SU-DHL-6 (cell line): ENCODE data around the gene IQSEC2.

Experiments
- H2AFZ ChIP-seq: fragments of 200-600 bp; sonication (generic); 2 replicates; pipeline ENCODE4 v1.6.1; 2014; ENCODE audit warnings: low read depth, mild to moderate bottlenecking, moderate library complexity, mixed read lengths, antibody characterized with exemption, low read length; ENCODE audit not compliant: severe bottlenecking
- H3F3A ChIP-seq: fragments of 200-600 bp; shearing (Covaris generic); 2 replicates; pipeline ENCODE4 v1.6.0; 2016; ENCODE audit warnings: antibody characterized with exemption, mild to moderate bottlenecking; ENCODE audit not compliant: insufficient read depth
- H3K27ac ChIP-seq: fragments of 200-600 bp; sonication (generic); 2 replicates; pipeline ENCODE4 v1.5.1; 2016; ENCODE audit warnings: low read depth, mild to moderate bottlenecking, low read length, moderate library complexity, mixed read lengths
- H3K27me3 ChIP-seq: fragments of 200-600 bp; sonication (generic), shearing (Covaris generic); 2 replicates; pipeline ENCODE4 v1.6.0; 2014; ENCODE audit warnings: mild to moderate bottlenecking, low read length
- H3K36me3 ChIP-seq: fragments of 200-600 bp; sonication (generic); 2 replicates; pipeline ENCODE4 v1.6.1; 2014; ENCODE audit warnings: mild to moderate bottlenecking, low read length, mixed read lengths
- H3K4me2 ChIP-seq: fragments of 300-600, 200-600 bp; shearing (Covaris generic), sonication (generic); 2 replicates; pipeline ENCODE4 v1.6.0; 2014; ENCODE audit warnings: low read length, low read depth, mild to moderate bottlenecking; ENCODE audit not compliant: poor library complexity, severe bottlenecking
- H3K4me3 ChIP-seq: fragments of 200-600 bp; sonication (generic); 2 replicates; pipeline ENCODE4 v1.5.1; 2014; ENCODE audit warnings: antibody characterized with exemption, low read length, mild to moderate bottlenecking, mixed read lengths; ENCODE audit not compliant: insufficient read depth, poor library complexity, severe bottlenecking
- H3K79me2 ChIP-seq: fragments of 200-600 bp; sonication (generic); 2 replicates; pipeline ENCODE4 v1.6.1; 2014; ENCODE audit warnings: mild to moderate bottlenecking, low read length, moderate library complexity; ENCODE audit not compliant: insufficient read depth
- H3K9ac ChIP-seq: fragments of 200-600 bp; sonication (generic); 2 replicates; pipeline ENCODE4 v1.7.0; 2014; ENCODE audit warnings: mild to moderate bottlenecking, low read length
- H3K9me2 ChIP-seq: fragments of 200-600 bp; sonication (generic); replicated peaks from 2 replicates; pipeline ENCODE4 v1.6.1; 2014; ENCODE audit warnings: low read length; ENCODE audit not compliant: insufficient read depth
- H3K9me3 ChIP-seq: fragments of 200-600 bp; sonication (generic); 2 replicates; pipeline ENCODE4 v1.6.1; 2014; ENCODE audit warnings: low read length, mixed read lengths; ENCODE audit not compliant: insufficient read depth
- H4K20me1 ChIP-seq: fragments of 200-600 bp; sonication (generic); 2 replicates; pipeline ENCODE4 v1.6.1; 2014; ENCODE audit warnings: low read depth, mild to moderate bottlenecking, antibody characterized with exemption, low read length, moderate library complexity, mixed read lengths
- EZH2phosphoT487 ChIP-seq: fragments of 200-600 bp; sonication (generic), shearing (Covaris generic); conservative IDR thresholded peaks from 2 replicates; pipeline ENCODE4 v1.6.1; 2018; ENCODE audit warnings: mild to moderate bottlenecking, antibody characterized with exemption, low read length, moderate library complexity, mixed read lengths
- TF ChIP-seq, protein P1 (sequence below): fragments of 200-600 bp; sonication (generic); IDR thresholded peaks from one replicate; pipeline ENCODE4 v1.5.1; 2017; ENCODE audit warnings: antibody characterized with exemption, mild to moderate bottlenecking, low read length, moderate library complexity; ENCODE audit not compliant: insufficient read depth, poor library complexity, severe bottlenecking

IQSEC2 gene

DNA sequence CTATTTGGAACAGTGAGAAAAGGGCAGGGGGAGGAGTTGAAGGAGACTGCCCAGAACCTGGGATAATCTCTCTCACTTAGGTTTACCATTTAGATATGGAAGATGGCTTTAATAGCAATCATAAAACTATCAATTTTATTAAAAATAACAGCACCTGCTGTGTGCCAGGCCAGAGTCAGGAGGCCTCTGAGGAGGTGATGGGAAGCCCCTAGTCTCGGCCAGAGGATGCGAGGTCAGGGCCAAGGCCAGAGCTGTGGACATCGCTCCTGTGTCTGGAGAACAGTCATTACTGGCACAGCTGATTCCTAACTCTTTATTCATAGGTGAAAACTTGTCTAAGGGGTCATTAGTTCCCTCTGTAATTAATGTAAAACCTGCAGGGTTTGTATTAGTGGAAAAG is 4.2 kb upstream of the IQSEC2 start:
- H3K36me3 ChIP-seq = no peaks in the 10 kb centered on the region
- no peak overlapping the region for H3K9ac ChIP-seq
- no peak overlapping the region for H3K27ac ChIP-seq

DNA sequence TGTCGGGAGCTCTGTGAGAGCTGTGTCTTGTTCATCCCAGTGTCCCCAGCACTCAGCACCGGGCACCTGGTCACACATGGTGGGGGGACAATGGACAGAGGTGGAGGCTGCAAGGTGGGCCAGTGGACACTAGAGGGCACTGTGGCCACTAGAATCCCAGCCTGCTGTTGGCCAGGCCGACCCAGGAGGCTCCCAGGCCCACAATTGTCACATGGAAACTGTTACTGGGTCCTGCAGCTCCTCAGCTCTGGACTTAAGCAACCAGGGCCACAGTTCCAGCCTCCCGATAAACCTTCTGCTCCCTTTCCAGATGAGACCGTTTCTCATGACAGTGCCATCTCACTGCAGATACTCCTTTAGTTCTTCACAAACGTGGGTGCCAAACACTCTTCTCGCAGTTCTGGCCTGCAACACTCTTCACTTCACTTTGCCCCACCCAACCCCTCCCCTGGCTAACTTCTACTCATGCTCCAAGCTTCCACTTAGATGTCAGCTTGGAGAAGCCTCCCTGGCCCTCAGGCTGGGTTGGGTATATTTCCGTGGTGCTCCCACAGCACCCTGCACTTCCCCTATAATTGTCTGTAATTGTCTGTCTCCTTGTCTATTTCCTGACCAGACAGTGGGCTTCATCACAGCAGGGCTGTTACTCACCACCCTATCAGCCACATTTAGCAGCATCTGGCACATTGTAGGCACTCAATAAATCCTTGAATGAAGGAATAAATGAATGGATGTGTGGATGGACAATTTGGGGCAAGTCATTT is 3.5 kb upstream of the IQSEC2 start:
- no peaks in the 10 kb centered on the region for H3K9me3 ChIP-seq
- H3K9me2 ChIP-seq = no peaks in the 10 kb centered on the region
- no peak overlapping the region for H3K27ac ChIP-seq
- no peaks in the 10 kb centered on the region for H3F3A ChIP-seq
- TF ChIP-seq, protein P1, sequence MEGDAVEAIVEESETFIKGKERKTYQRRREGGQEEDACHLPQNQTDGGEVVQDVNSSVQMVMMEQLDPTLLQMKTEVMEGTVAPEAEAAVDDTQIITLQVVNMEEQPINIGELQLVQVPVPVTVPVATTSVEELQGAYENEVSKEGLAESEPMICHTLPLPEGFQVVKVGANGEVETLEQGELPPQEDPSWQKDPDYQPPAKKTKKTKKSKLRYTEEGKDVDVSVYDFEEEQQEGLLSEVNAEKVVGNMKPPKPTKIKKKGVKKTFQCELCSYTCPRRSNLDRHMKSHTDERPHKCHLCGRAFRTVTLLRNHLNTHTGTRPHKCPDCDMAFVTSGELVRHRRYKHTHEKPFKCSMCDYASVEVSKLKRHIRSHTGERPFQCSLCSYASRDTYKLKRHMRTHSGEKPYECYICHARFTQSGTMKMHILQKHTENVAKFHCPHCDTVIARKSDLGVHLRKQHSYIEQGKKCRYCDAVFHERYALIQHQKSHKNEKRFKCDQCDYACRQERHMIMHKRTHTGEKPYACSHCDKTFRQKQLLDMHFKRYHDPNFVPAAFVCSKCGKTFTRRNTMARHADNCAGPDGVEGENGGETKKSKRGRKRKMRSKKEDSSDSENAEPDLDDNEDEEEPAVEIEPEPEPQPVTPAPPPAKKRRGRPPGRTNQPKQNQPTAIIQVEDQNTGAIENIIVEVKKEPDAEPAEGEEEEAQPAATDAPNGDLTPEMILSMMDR = peak; percentile 48
- TF ChIP-seq EZH2phosphoT487 = no peak
- H3K9ac ChIP-seq = no peak overlapping the region
- no peaks in the 10 kb centered on the region for H3K27me3 ChIP-seq
- H3K79me2 ChIP-seq = no peaks in the 10 kb centered on the region
- H4K20me1 ChIP-seq = no peaks in the 10 kb centered on the region
- no peaks in the 10 kb centered on the region for H3K36me3 ChIP-seq
- no peak overlapping the region for H3K4me3 ChIP-seq
- no peak overlapping the region for H2AFZ ChIP-seq
- no peak overlapping the region for H3K4me2 ChIP-seq

More for the DNA sequence above, 4.2 kb upstream of the IQSEC2 start:
- H4K20me1 ChIP-seq = no peaks in the 10 kb centered on the region
- H3K4me2 ChIP-seq = no peak overlapping the region
- no peaks in the 10 kb centered on the region for H3F3A ChIP-seq
- no peaks in the 10 kb centered on the region for H3K79me2 ChIP-seq
- no peak overlapping the region for H2AFZ ChIP-seq
- H3K9me2 ChIP-seq = no peaks in the 10 kb centered on the region
- H3K27me3 ChIP-seq = no peaks in the 10 kb centered on the region
- TF ChIP-seq, protein P1 = no peak
- TF ChIP-seq EZH2phosphoT487 = no peak
- no peak overlapping the region for H3K4me3 ChIP-seq
- H3K9me3 ChIP-seq = no peaks in the 10 kb centered on the region

DNA sequence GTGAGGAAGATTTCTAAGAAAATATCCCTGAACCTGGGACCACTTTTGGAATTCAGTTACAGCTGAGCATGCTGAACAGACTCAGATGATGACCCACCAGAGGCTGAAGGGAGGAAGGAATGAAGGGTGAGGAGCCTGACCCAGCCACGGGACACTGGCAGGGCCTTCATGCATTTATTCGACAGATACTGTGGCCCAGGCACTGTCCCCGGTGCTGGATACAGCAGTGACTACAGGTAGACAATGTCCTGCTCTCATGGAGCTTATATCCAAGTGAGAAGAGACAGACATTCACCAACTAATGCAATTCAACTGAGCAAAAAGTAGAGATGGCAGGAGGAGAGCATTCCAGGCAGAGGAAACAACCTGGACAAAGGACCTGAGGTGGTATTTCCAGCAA is 2.2 kb upstream of the IQSEC2 start:
- no peaks in the 10 kb centered on the region for H3F3A ChIP-seq
- H3K9me2 ChIP-seq = no peaks in the 10 kb centered on the region
- no peaks in the 10 kb centered on the region for H3K27me3 ChIP-seq

More for the DNA sequence above, 2.2 kb upstream of the IQSEC2 start:
- Histone ChIP-seq H3K9me3 (no peaks in the 10 kb centered on the region), H3K4me3 (no peak overlapping the region), H3K9ac (no peak overlapping the region), H2AFZ (no peak overlapping the region), H4K20me1 (no peaks in the 10 kb centered on the region), H3K4me2 (no peak overlapping the region), H3K79me2 (no peaks in the 10 kb centered on the region), H3K27ac (no peak overlapping the region), H3K36me3 (no peaks in the 10 kb centered on the region)
- no peak for TF ChIP-seq EZH2phosphoT487
- TF ChIP-seq, protein P1 = no peak
